DMS 273 (cell line): ENCODE results near the gene KCNK5.

Source experiments
- DNase-seq: peaks from one replicate; lab custom pipeline; 2025; ENCODE audit not compliant: unreplicated experiment; lab: John Stamatoyannopoulos, UW

The KCNK5 gene

GRCh38 chr6:39243809-39244208 is 14.5 kb upstream of the KCNK5 start:
- no peak for DNase-seq

GRCh38 chr6:39240155-39240757 is 11.0 kb upstream of the KCNK5 start:
- no peak for DNase-seq

- DNase-seq = no peak
These were observed 10.4 kb upstream of the KCNK5 start for GRCh38 chr6:39239527-39240154.

GRCh38 chr6:39236742-39237141 is 7.5 kb upstream of the KCNK5 start:
- no peak for DNase-seq

- no peak for DNase-seq
These were observed 4.1 kb upstream of the KCNK5 start for GRCh38 chr6:39233333-39233732.

- no peak for DNase-seq
These were observed 2.4 kb upstream of the KCNK5 start for GRCh38 chr6:39231521-39232243.

GRCh38 chr6:39230654-39231035 is 1.4 kb upstream of the KCNK5 start:
- no peak for DNase-seq

GRCh38 chr6:39228111-39228971 is 934 bp downstream of the KCNK5 start:
- DNase-seq = no peak

GRCh38 chr6:39227476-39227875 is 1.8 kb downstream of the KCNK5 start:
- no peak for DNase-seq

- no peak for DNase-seq
These were observed 2.5 kb downstream of the KCNK5 start for GRCh38 chr6:39226639-39227329.

- DNase-seq = peak; percentile 24
These were observed 3.3 kb downstream of the KCNK5 start for GRCh38 chr6:39225946-39226437.

- peak; percentile 24 for DNase-seq
These were observed 3.7 kb downstream of the KCNK5 start for GRCh38 chr6:39225543-39225942.

- no peak for DNase-seq
These were observed 4.6 kb downstream of the KCNK5 start for GRCh38 chr6:39224523-39225182.

- DNase-seq = no peak
These were observed 5.3 kb downstream of the KCNK5 start for GRCh38 chr6:39224011-39224410.

GRCh38 chr6:39223555-39223954 is 5.7 kb downstream of the KCNK5 start:
- DNase-seq = no peak

GRCh38 chr6:39223061-39223460 is 6.2 kb downstream of the KCNK5 start:
- DNase-seq = no peak

GRCh38 chr6:39221779-39222641 is 7.3 kb downstream of the KCNK5 start:
- DNase-seq = no peak

- DNase-seq = no peak
These were observed 8.2 kb downstream of the KCNK5 start for GRCh38 chr6:39221115-39221514.

- no peak for DNase-seq
These were observed 10.3 kb downstream of the KCNK5 start for GRCh38 chr6:39218868-39219567.
